ENCODE measurements around the gene FGF14.

DNA sequence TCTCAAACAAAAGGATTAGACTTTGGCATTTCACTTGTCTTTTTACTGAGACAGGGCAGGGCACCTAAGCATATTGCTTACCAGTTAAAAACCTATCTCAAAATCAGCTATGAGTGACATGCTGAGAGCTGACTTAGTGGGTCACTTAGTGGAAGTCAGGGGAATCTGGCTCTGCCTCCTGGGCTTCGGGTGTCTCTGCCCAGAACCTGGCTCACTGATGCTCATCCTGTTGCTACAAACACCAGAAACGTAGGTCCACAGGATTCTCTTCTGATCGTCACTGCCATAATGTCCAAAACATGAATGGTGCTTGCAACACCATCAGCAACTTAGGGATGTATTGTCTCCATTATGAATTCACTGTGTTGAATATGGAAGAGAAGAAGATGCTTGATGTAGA is 673.2 kb downstream of the FGF14 start:
- TF ChIP-seq, protein P1, sequence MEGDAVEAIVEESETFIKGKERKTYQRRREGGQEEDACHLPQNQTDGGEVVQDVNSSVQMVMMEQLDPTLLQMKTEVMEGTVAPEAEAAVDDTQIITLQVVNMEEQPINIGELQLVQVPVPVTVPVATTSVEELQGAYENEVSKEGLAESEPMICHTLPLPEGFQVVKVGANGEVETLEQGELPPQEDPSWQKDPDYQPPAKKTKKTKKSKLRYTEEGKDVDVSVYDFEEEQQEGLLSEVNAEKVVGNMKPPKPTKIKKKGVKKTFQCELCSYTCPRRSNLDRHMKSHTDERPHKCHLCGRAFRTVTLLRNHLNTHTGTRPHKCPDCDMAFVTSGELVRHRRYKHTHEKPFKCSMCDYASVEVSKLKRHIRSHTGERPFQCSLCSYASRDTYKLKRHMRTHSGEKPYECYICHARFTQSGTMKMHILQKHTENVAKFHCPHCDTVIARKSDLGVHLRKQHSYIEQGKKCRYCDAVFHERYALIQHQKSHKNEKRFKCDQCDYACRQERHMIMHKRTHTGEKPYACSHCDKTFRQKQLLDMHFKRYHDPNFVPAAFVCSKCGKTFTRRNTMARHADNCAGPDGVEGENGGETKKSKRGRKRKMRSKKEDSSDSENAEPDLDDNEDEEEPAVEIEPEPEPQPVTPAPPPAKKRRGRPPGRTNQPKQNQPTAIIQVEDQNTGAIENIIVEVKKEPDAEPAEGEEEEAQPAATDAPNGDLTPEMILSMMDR (IDR thresholded peaks at IDR 0.05) = no peak
- no peak for TF ChIP-seq POLR2A (IDR thresholded peaks at IDR 0.05)
